G401.6 (cell line): Measurements from ENCODE around the gene NAT16.
"Not testable (repeated sequence)": the region's sequence is repeated elsewhere in the genome, so short reads cannot be mapped to it uniquely, and the experiment has no call there.

ENCODE experiments used
- FAIRE-seq: peaks from 2 replicates; lab custom pipeline; 2012; peaks lifted over from hg19 to GRCh38; lab: Jason Lieb, UNC

Gene NAT16

DNA sequence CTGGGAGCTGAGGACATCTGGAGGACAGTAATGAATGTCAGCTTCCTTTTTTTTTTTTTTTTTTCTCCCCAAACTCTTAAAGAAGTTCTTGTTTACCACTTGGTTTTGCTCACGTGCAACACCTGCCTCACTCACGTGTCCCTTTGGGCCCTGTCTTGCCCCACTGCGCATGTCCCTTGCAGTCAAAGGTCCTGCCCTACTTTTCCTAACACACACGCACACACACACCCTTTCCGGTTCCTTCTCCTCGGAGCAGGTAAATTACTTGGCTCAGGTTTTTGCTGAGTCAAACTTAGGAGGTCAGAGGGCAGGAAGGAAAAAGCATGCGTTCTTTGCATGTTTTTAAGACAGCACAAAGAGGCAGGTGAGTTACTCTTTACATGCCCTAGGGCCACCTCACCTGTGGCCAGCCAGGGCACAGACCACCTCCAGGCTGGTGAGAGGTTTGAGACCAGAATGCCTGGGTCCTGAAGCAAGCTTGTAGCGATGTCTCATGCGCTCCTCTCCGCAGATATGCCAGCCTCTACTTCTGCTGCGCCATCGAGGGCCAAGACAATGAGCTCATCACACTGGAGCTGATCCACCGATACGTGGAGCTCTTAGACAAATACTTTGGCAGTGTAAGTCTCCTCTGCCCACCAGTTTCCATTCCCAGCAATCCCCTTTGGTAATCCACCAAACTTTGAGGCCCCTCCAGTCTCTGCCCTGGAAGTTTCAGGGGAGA lies 23.1 kb downstream of the NAT16 start:
- no peak for FAIRE-seq

DNA sequence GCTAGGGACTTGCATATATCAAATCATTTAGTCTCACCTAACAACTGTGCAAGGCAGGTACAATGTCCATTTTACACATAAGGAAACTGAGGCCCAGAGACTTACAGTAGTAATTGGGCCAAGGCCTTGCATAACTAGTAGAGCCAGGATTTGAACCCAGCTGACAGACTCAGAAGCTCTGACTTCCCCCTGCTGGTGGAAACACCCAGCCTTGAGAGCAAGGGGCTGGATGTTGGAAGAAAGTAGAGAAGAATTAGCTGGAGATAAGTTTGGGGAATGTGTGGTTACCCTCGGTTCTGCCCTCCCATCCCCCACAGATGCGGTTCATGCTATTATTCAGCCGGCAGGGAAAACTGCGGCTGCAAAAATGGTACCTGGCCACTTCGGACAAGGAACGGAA lies 23.8 kb downstream of the NAT16 start:
- FAIRE-seq: no peak

DNA sequence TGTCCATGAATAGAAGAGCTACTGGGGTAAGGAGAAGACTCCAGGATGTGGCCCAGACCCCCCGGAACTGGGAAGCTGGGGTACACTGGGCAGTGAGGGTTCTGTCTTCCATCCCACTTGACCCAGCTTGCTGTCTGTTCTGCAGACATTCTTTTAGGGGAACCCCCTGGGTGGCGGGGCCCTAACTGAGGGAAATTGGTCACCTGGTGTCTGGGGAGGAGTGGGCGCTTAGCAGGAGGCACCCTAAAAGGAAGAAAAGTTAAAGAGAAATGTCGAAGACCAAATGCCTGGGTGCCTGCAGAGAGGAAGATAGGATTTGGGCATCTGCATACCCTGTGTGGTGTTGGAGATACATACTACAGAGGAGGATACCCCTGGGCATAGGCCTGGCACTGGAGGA lies 24.8 kb downstream of the NAT16 start:
- FAIRE-seq: no peak

DNA sequence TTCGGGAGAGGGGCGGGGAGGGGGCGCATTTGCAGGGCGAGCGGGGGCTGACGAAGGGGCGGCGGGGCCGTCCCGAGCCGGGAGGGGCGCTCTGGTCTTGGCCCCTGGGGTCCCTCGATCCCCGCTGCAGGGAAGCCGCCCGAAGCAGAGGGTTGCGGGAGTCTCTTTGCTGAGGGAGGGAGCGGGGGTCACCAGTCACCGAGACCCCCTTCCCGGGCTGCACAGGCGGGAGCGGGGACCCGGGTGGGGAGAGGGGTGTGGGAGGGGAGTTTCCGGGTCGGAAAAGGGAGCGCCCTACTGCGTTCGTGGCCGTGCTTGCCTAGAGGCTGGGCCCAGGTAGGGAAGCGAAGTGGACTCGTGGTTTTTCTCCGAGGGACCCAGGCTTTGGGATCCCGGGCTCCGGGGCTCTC lies 25.4 kb downstream of the NAT16 start:
- FAIRE-seq: no peak

DNA sequence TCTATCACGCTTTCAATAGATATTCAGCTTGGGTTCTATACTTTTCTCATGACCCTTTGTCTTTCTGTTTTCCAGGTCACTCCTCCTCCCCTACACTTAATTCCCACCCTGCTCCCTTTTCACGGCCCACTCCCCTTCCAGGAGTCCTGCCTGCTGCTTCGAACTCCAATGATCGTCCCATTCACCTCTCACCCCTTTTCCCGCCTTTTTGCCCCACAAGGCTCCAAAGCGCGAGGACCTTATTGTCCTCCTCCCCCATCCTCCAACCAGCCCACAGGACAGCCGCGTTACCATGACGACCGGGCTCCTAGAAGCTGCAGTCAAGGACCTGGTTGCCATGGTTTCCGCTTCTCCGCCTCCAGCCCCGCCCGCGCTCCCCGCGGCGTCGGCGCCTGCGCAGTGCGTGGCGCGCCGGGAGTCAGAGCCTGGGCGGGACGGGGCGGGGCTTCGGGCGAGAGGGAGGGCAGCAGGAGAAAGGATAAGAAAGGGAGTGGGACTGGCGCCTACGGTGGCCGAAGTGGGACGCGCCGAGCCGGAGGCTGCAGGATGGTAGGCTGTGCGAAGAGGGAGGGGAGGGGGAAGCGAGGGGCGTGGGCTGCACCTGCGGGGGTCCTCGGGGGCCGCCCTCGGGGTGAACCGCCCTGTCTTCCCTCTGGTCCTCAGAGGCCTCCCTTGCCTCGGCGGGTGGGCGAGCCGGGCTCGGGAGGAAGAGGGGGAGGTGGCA lies 26.0 kb downstream of the NAT16 start, which contains the start of gene AP1S1:
AP1S1 (plus strand) TSS at position 508 of the 724 bp plus-strand sequence; CDS start at position 547, 39 bp downstream.
- no peak for FAIRE-seq

DNA sequence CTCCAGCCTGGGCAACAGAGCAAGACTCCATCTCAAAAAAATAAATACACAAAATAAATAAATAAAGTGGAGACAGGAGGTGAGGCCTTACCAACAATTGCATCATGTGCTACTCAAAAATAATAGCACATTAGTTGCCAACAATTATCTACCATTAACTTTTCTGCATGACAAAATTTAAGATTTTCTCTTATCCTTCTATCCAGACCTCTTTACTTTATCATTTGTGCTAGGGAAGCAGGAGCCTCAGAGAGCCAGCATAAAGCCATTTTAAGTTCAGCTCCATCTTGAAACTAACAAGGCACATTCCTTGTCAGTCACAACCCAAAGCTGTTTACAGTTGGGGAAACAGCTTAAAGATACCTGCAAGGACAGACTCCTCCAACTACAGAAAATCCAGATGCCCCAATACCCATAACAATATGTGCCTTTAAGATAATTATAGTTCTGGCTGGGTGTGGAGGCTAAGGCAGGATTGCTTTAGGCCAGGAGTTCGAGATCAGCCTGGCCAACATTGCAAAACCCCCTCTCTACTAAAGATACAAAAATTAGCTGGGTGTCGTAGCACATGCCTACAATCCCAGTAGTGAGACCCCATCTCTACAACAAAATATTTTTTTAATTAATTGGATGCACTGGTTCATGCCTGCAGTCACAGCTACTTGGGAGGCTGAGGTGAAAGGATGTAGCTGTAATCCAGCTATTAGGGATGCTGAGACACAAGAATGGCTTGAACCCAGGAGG lies 28.0 kb downstream of the NAT16 start:
- no peak for FAIRE-seq

DNA sequence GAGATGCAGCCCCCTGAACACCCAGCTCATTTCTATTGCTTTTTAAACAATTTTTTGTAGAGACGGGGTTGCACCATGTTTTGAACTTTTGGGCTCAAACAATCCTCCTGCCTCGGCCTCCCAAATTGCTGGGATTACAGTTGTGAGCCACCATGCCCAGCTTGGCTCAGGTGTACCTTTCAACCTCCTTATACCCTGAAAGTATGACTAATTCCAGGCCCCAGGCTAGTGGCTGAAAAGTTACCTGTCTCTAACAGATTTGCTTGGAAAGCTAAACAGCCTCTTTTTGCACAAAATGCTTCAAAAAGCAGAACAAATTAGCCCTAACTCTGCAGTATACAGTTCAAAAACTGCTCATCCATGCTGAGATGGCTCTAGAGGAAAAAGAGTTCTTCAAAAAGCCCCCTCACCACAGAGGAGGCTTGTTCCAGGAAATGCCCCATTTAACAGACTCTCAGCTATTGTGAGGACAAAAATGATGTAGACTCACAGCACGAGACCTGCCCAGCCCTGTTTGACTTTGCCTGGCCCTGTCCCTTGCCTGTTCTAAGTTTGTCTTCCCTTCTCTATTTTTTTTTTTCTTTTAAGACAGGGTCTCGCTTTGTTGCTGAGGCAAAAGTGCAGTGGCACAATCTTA lies 39.2 kb downstream of the NAT16 start:
- no peak for FAIRE-seq

DNA sequence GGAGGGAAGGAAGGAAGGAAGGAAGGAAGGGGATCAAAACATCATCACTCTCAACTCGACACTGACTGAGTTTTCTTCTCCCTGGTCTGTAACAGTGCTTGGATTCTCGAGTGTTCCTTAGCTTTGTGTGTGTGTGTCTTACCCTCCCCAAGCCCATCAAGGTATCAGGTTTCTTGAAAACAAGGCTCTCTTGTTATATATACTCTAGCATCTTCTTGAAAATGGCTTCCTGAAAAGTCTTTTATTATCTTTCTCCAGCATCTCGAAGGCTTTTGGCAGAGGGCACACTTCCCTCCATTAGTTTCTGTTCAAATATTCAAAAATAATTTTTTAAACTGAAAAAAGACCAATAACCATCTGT lies 39.8 kb downstream of the NAT16 start:
- no peak for FAIRE-seq

DNA sequence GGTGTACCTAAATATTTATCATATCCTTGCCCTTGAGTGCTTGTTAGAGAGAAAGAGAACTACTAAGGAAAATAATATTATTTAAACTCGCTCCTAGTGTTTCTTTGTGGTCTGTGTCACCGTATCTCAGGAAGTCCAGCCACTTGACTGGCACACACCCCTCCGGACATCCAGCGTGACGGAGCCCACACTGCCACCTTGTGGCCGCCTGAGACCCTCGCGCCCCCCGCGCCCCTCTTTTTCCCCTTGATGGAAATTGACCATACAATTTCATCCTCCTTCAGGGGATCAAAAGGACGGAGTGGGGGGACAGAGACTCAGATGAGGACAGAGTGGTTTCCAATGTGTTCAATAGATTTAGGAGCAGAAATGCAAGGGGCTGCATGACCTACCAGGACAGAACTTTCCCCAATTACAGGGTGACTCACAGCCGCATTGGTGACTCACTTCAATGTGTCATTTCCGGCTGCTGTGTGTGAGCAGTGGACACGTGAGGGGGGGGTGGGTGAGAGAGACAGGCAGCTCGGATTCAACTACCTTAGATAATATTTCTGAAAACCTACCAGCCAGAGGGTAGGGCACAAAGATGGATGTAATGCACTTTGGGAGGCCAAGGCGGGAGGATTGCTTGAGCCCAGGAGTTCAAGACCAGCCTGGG lies 41.8 kb downstream of the NAT16 start:
- FAIRE-seq: peak; percentile 93

DNA sequence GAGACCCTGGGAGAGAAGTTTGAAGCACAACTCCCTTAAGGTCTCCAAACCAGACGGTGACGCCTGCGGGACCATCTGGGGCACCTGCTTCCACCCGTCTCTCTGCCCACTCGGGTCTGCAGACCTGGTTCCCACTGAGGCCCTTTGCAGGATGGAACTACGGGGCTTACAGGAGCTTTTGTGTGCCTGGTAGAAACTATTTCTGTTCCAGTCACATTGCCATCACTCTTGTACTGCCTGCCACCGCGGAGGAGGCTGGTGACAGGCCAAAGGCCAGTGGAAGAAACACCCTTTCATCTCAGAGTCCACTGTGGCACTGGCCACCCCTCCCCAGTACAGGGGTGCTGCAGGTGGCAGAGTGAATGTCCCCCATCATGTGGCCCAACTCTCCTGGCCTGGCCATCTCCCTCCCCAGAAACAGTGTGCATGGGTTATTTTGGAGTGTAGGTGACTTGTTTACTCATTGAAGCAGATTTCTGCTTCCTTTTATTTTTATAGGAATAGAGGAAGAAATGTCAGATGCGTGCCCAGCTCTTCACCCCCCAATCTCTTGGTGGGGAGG lies 42.4 kb downstream of the NAT16 start:
- FAIRE-seq: no peak

DNA sequence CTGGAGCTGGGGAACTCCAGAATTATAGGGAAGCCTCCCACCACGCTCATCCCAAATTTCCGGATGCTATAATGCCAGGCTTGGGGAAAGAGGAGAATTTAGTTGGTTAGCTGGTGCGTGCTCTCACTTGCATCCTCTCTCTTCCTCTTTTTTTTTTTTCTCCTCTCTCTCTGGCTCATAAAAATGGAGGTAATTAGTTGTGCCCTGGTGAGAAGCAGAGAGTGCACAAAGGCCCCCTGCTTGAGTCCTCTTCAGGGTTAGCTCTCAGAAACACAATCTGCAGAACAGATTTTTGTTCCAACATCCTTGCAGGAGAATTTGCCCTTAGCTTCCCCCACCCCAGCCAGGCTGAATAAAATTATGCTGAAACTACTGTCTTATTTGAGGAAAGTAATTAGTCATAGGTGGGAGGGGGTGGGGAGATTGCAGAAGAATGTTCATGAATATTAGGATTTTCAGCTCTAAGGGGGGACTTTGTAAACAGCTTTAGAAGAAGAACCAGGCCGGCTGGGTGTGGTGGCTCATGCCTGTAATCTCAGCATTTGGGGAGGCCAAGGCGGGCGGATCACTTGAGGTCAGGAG lies 45.6 kb downstream of the NAT16 start:
- FAIRE-seq: no peak

DNA sequence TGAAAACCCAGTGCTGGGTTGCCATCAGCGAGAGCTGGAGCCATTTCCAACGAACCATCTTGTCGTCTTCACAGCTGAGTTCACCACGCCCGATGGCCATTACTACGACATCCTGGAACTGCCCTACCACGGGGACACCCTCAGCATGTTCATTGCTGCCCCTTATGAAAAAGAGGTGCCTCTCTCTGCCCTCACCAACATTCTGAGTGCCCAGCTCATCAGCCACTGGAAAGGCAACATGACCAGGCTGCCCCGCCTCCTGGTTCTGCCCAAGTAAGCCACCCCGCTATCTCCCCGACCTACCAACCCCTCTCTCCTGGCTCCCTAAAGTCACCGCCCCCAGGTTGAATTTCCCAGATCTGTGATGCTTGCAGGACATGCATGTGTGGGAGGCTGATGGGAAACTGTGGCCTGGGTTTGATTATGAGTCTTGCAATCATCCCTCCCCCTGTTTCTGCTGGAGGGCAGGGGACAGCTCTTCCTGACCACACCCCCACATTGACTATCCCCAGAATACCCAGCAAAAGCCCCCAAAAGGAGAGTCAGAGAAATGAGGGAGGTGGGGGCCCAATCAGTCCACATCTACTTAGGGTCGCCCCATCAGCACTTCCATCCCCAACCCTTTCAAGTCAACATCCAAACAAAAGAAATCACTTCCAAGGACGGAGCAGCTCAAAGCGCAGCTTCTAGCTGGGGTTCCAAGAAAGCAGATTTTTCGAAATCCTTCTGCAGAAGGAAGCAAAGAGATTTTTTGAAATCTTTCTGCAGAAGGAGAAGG lies 46.3 kb downstream of the NAT16 start:
- FAIRE-seq: no peak

DNA sequence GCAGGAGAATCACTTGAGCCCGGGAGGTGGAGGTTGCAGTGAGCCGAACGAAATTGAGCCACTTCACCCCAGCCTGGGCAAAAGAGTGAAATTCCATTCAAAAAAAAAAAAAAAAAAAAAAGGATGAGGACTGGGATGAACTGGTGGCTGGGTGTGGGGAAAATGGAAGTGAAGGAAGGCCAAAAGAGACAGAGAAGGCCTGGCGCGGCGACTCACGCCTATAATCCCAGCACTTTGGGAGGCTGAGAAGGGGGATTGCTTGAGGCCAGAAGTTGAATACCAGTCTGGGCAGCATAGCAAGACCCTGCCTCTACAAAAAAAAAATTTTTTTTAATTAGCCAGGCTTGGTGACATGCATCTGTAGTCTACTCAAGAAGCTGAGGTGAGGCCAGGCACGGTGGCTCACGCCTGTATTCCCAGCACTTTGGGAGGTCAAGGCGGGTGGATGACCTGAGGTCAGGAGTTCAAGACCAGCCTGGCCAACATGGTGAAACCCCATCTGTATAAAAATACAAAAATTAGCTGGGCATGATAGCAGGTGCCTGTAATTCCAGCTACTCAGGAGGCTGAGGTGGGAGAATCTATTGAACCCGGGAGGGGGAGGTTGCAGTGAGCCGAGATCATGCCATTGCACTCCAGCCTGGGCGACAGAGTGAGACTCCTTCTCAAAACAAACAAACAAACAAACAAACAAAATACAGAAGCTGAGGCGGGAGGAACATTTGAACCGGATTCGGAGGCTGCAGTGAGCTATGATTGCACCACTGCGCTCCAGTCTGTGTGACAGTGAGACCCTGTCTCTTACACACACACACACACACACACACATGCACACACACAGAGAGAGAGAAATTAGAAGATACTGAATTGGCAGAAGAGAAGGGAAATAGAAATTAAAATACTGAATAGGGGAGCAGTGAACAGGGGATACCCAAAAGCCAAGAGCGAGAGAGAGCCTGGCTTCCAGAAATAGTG lies 47.2 kb downstream of the NAT16 start:
- FAIRE-seq: not testable (repeated sequence)

DNA sequence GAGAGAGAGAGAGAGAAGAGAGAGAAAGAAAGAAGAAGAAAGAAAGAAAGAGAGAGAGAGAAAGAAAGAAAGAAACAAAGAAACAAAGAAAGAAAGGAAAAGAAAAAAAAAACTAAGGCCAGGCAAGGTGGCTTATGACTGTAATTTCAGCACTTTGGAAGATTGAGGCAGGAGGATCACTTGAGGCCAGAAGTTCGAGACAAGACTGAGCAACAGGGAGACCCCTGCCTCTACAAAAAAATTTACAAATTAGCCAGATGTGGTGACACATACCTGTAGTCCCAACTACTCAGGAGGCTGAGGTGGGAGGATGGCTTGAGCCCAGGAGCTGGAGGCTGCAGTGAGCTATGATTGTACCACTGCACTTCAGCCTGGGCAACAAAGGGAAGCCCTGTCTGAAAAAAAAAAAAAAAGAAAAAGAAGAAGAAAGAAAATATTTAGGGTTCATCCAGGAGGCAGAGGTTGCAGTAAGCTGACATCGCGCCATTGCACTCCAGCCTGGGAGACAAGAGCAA lies 50.4 kb downstream of the NAT16 start:
- no peak for FAIRE-seq

DNA sequence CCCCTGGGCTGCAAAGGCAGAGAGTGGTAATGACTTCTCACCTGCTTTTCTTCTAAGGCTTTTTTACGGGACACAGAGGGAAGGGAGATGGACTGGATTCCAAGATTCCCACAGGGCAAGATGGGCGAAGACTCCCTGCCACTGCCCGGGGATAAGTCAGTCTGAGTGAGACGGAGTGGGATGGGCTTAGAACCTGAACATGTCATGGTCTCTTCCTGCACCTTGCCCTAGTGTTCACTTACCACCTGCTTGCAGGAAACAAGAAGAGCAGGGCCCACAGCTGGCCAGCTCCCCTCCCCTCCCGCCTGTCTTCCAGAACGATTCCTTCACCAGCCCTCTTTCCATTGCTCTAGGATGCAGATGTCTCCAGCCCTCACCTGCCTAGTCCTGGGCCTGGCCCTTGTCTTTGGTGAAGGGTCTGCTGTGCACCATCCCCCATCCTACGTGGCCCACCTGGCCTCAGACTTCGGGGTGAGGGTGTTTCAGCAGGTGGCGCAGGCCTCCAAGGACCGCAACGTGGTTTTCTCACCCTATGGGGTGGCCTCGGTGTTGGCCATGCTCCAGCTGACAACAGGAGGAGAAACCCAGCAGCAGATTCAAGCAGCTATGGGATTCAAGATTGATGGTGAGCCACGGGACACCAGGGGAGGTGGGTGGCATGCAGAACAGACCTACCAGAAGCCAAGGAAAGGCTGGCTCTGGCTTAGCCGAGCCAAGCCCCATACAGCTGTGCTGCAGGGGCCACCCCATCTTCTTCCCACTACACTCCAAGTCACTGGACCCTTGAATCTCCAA lies 51.9 kb downstream of the NAT16 start:
- FAIRE-seq: no peak

DNA sequence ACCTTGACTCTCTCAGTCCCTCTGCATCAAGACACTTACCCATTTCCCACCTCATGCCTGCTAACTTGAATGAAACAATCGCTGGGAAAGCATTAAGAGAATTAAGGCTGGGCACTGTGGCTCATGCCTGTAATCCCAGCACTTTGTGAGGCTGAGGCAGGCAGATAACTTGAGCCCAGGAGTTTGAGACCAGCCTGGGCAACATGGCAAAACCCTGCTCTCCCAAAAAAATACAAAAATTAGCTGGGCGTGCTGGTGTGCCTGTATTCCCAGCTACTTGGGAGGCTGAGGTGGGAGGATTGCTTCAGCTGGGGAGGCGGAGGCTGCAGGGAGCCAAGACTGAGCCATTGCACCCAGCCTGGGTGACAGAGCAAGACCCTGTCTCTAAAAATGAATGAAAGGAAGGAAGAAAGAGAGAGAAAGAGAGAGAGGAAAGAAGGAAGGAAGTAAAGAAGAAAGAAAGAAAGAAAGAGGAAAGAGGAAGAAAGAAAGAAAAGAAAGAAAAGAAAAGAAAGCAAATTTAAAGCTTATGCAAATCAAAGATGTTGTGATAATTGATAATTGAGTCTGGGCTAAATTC lies 52.5 kb downstream of the NAT16 start:
- FAIRE-seq: no peak

DNA sequence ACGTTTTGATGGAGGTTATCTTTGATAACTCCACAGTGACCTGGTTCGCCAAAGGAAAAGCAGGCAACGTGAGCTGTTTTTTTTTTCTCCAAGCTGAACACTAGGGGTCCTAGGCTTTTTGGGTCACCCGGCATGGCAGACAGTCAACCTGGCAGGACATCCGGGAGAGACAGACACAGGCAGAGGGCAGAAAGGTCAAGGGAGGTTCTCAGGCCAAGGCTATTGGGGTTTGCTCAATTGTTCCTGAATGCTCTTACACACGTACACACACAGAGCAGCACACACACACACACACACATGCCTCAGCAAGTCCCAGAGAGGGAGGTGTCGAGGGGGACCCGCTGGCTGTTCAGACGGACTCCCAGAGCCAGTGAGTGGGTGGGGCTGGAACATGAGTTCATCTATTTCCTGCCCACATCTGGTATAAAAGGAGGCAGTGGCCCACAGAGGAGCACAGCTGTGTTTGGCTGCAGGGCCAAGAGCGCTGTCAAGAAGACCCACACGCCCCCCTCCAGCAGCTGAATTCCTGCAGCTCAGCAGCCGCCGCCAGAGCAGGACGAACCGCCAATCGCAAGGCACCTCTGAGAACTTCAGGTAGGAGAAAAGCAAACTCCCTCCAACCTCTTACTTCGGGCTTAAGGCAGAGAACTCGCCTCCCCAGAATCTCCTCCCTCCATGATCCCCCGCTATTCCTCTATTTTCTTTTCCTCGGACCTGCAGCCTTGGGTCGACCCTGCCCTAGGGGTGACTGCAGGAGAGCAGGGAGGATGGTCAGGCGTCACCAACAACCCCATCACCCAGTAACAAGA lies 53.2 kb downstream of the NAT16 start, which contains the start of gene SERPINE1:
SERPINE1 (plus strand) TSS at position 454 of the 809 bp plus-strand sequence. CDS start 1,290 bp downstream, outside the sequence.
- FAIRE-seq: peak; percentile 83
